Vagina (tissue), 2 donors: Measurements from ENCODE around the gene CARD14. TPM values are rescaled to one million over a fixed set of nuclear protein-coding genes. Genes with fewer than 3 reads are reported as not detected.
A peak's percentile ranks its signal among the peaks of the same experiment; 100 is the strongest.
"Not testable (repeated sequence)": the region's sequence is repeated elsewhere in the genome, so short reads cannot be mapped to it uniquely, and the experiment has no call there.

Experiments
- DNase-seq, 2 donors: peaks; one replicate each; pipeline ENCODE4 v3.0.0-alpha.2; 2017; ENCODE audit errors: extremely low spot score in 2 of 2
- H3K27ac ChIP-seq: fragments of 200-600 bp; sonication (generic); one replicate; pipeline ENCODE4 v1.5.1; 2019
- H3K27me3 ChIP-seq: fragments of 200-600 bp; sonication (generic); one replicate; pipeline ENCODE4 v1.5.1; 2019
- H3K36me3 ChIP-seq, 2 donors: fragments of 200-600 bp; sonication (generic); one replicate each; pipeline ENCODE4 v1.5.1; 2017 to 2019
- H3K4me1 ChIP-seq: fragments of 200-600 bp; sonication (generic); one replicate; pipeline ENCODE4 v1.5.1; 2019
- H3K4me3 ChIP-seq, 2 donors: fragments of 200-600 bp; sonication (generic); 1 replicate in 1 of 2; 2 replicates in 1 of 2; pipeline ENCODE4 v1.5.1; 2016 to 2019
- H3K9me3 ChIP-seq: fragments of 200-600 bp; sonication (generic); one replicate; pipeline ENCODE4 v1.5.1; 2019
- CTCF ChIP-seq, 3 experiments: fragments of 450-650 bp in 2 of 3; fragments of 200-600 bp in 1 of 3; sonication (generic) in 1 of 3; IDR thresholded peaks; one replicate each; pipeline ENCODE4 v1.5.1; 2017 to 2019; ENCODE audit warnings: antibody characterized with exemption in 3 of 3, mild to moderate bottlenecking in 2 of 3, moderate library complexity in 2 of 3
- POLR2A ChIP-seq, 2 donors: fragments of 450-650 bp; IDR thresholded peaks; one replicate each; pipeline ENCODE4 v1.6.1; 2017; ENCODE audit warnings: antibody characterized with exemption in 2 of 2, mild to moderate bottlenecking in 2 of 2, moderate library complexity in 2 of 2
- POLR2AphosphoS5 ChIP-seq, 2 donors: sonication (generic); formaldehyde crosslinking; IDR thresholded peaks; one replicate each; pipeline ENCODE4 v1.9.0; 2017; ENCODE audit warnings: antibody characterized with exemption in 2 of 2, mild to moderate bottlenecking in 2 of 2, low read depth in 1 of 2; ENCODE audit not compliant: insufficient read depth in 1 of 2
- intact Hi-C: fragments of 100-400 bp; cut with DNase I; formaldehyde crosslinking; loops from one replicate; pipeline ENCODE4 v1.15.1; 2023
- small RNA-seq: library from RNA; depleted of rRNA; stranded (forward); fragments of <200 nt; gene quantifications from one replicate; pipeline ENCODE3, GENCODE V24; 2016
- total RNA-seq: library from RNA; depleted of rRNA; stranded (reverse); fragments of >200 nt; gene quantifications from one replicate; pipeline ENCODE4 v1.2.3, GENCODE V29; 2016

The CARD14 gene
- total RNA-seq, 1 donor from 2014 or later = 30.0 TPM

GRCh38 chr17:80253631-80254395 lies 84.0 kb downstream of the CARD14 start:
- Histone ChIP-seq H3K36me3 (peaks cover 0 to 6% of the 10 kb centered on the region in 2 donors), H3K27me3 (no peaks in the 10 kb centered on the region), H3K9me3 (no peaks in the 10 kb centered on the region), H3K27ac (peak overlapping the region; percentile 44), H3K4me1 (peaks cover 11% of the 10 kb centered on the region), H3K4me3 (no peak overlapping the region)
- intact Hi-C loops = no loop called here
- no peak for DNase-seq
- TF ChIP-seq POLR2AphosphoS5 (IDR thresholded peaks at IDR 0.05; ENCODE audit: insufficient read depth in 1 of 2, low read depth in 1 of 2) (no peak), CTCF (IDR thresholded peaks at IDR 0.05) (no peak), POLR2A (IDR thresholded peaks at IDR 0.05) (no peak)

- TF ChIP-seq CTCF (IDR thresholded peaks at IDR 0.05) (no peak), POLR2AphosphoS5 (IDR thresholded peaks at IDR 0.05; ENCODE audit: insufficient read depth in 1 of 2, low read depth in 1 of 2) (peak in 1 of 2 donors; percentile 87), POLR2A (IDR thresholded peaks at IDR 0.05) (no peak)
- no peaks in the 10 kb centered on the region for H3K27me3 ChIP-seq
- H3K4me1 ChIP-seq = peaks cover 17% of the 10 kb centered on the region
- H3K36me3 ChIP-seq = peaks cover 0 to 6% of the 10 kb centered on the region in 2 donors
- no peaks in the 10 kb centered on the region for H3K9me3 ChIP-seq
- no peak overlapping the region for H3K4me3 ChIP-seq
- DNase-seq = no peak
- H3K27ac ChIP-seq = peak overlapping the region; percentile 44
- intact Hi-C loops = no loop called here
Observed at GRCh38 chr17:80254396-80255251, 84.8 kb downstream of the CARD14 start.

- Histone ChIP-seq H3K27ac (no peak overlapping the region), H3K4me1 (peaks cover 21% of the 10 kb centered on the region), H3K36me3 (peaks cover 0 to 5% of the 10 kb centered on the region in 2 donors), H3K27me3 (no peaks in the 10 kb centered on the region), H3K9me3 (no peaks in the 10 kb centered on the region), H3K4me3 (no peak overlapping the region)
- no peak for TF ChIP-seq POLR2A (IDR thresholded peaks at IDR 0.05)
- no peak for TF ChIP-seq POLR2AphosphoS5 (IDR thresholded peaks at IDR 0.05; ENCODE audit: insufficient read depth in 1 of 2, low read depth in 1 of 2)
- no peak for TF ChIP-seq CTCF (IDR thresholded peaks at IDR 0.05)
- intact Hi-C loops = no loop called here
- no peak for DNase-seq
Observed at GRCh38 chr17:80256034-80256350, 86.2 kb downstream of the CARD14 start.

GRCh38 chr17:80257716-80258213 lies 87.9 kb downstream of the CARD14 start:
- no peak for TF ChIP-seq POLR2A (IDR thresholded peaks at IDR 0.05)
- TF ChIP-seq POLR2AphosphoS5 (IDR thresholded peaks at IDR 0.05; ENCODE audit: insufficient read depth in 1 of 2, low read depth in 1 of 2) = no peak
- TF ChIP-seq CTCF (IDR thresholded peaks at IDR 0.05) = no peak
- Histone ChIP-seq H3K4me1 (peaks cover 36% of the 10 kb centered on the region), H3K27ac (peak overlapping the region; percentile 68), H3K4me3 (no peak overlapping the region), H3K9me3 (no peaks in the 10 kb centered on the region), H3K36me3 (no peaks in the 10 kb centered on the region), H3K27me3 (no peaks in the 10 kb centered on the region)
- DNase-seq = no peak
- intact Hi-C loops = no loop called here

GRCh38 chr17:80258296-80258695 lies 88.5 kb downstream of the CARD14 start:
- H3K27me3 ChIP-seq, H3K36me3 ChIP-seq, intact Hi-C loops, H3K27ac ChIP-seq, DNase-seq, H3K9me3 ChIP-seq, H3K4me3 ChIP-seq: not testable (repeated sequence)
- peaks cover 41% of the 10 kb centered on the region for H3K4me1 ChIP-seq

Small RNA genes lying within 50 kb of the gene (small RNA-seq; reads per million reads assigned to genes)
- gene AC087741.2 = not detected

Other genes with a start within 250 kb of the CARD14 start
- gene TBC1D16, start 134.2 kb upstream of the CARD14 start, total RNA-seq = 18.2 TPM
- gene CCDC40, start 133.4 kb upstream of the CARD14 start, total RNA-seq = 9.3 TPM
- gene GAA, start 68.4 kb upstream of the CARD14 start, total RNA-seq = 34.1 TPM
- gene EIF4A3, start 22.9 kb upstream of the CARD14 start, total RNA-seq = 90.1 TPM
- 47.6 TPM for gene SGSH, start 50.3 kb downstream of the CARD14 start, total RNA-seq
- 22.8 TPM for gene SLC26A11, start 50.4 kb downstream of the CARD14 start, total RNA-seq
- 144 TPM for gene RNF213, start 90.8 kb downstream of the CARD14 start, total RNA-seq
- gene ENDOV, start 245.1 kb downstream of the CARD14 start, total RNA-seq = 11.8 TPM